HG02840 (cell line): ENCODE results near the gene FAM171A1.
"Not testable (repeated sequence)": the region's sequence is repeated elsewhere in the genome, so short reads cannot be mapped to it uniquely, and the experiment has no call there.

Experiments
- ATAC-seq: cut with Tn5 transposase; IDR thresholded peaks from one replicate; pipeline ENCODE4 v1.9.1; 2021; ENCODE audit warnings: mild to moderate bottlenecking, moderate library complexity, moderate number of reproducible peaks; ENCODE audit not compliant: unreplicated experiment, low FRiP score

The FAM171A1 gene

GRCh38 chr10:15321431-15322341 lies 49.4 kb downstream of the FAM171A1 start:
- ATAC-seq: no peak

- ATAC-seq: no peak
Observed at GRCh38 chr10:15320522-15321203, 50.4 kb downstream of the FAM171A1 start.

GRCh38 chr10:15320118-15320517 lies 51.0 kb downstream of the FAM171A1 start:
- no peak for ATAC-seq

DNA sequence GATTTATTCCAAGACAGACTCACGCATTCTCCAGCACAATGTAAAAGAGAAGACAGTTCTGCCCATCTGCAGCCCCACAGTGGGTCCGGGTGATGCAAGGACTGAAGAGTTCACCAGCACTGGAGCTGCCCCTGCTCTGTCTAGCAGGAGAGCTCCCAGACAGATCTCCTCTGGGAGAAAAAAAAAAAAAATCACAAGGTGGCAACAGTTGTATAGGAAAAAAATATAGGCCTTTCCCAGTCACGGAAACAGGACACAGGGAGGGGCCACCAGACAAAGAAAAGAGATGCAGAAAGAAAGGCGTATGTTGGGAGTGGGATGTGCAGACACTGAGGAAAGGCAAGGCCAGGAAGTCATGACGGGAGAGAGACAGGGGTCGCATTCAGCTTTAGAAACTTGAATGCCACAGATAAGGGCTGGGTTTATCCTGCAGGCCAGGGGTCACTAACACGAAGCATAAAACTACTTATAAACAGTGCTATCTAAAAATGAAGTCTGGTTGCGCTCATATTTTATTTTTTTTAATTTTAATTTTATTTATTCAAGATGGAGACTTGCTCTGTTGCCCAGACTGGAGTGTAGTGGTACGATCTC lies 54.1 kb downstream of the FAM171A1 start:
- ATAC-seq: no peak

DNA sequence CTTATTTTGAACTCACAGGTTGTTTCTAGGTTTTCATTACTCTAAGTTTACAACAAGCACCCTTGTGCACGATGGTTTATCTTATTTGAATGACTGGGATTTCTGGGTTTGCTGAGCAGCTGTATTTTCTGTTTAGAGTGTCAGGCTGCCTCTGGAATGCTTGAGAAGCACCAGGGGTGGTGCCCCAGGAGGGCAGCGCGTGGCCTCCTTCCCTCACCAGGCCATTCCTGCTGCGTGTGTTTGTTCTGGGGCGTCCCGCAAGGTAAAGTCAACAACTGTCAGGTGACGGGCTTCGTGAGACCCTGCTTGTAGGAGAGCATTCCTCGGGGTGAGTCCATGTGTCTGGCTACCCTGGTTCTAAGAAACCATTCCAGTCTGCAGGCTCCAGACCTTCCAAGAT lies 54.9 kb downstream of the FAM171A1 start:
- ATAC-seq: no peak

GRCh38 chr10:15315286-15315685 lies 55.8 kb downstream of the FAM171A1 start:
- no peak for ATAC-seq

DNA sequence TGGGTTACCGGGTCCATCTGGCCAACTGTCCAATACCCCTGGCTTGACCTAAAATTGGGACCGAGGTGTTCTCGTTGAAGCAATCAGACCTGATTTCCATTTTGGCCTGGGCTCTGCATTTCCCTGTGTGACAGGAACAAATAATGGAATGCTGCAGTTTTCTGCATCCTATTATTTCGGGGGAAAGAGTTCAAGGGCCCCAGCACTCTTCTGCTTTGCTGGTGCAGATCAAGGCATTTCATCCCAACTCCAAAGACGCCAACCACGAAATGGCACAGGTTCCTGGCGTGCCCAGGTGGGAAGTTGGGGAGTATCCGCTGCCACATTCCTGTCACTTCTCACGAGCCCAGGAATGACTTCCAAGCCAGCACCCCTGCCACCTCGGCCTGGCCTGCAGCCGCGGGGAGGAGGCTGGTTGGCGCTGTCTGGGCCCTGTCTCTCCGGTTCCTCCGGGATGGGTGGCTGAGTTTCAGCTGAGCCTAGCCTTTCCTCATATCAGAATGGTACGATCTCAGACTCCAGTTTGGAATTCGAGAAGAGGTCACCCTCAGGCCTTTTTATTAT lies 56.5 kb downstream of the FAM171A1 start:
- ATAC-seq: no peak

- ATAC-seq: no peak
Observed at GRCh38 chr10:15313843-15314242, 57.2 kb downstream of the FAM171A1 start.

DNA sequence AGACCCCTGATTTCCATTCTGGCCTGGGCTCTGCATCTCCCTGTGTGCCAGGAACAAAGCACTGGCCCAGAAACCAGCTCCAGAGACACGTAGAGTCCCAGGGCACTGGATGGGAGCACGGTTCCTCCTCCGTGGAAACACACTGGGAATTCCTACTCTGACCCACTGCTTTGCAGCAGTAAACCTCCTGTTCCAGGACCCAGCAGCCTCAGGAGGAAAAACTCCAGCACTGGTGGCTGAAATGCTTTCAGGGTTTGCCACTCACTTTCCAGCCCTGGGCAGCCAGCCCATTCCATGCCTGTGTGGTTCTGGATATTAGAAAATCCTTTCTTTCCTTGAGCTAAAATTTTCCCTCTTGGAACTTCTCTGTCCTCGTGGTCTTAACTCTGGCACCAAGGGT lies 58.0 kb downstream of the FAM171A1 start:
- no peak for ATAC-seq

- ATAC-seq: no peak
Observed at GRCh38 chr10:15311569-15312280, 59.4 kb downstream of the FAM171A1 start.

- no peak for ATAC-seq
Observed at GRCh38 chr10:15310776-15311568, 60.1 kb downstream of the FAM171A1 start.

DNA sequence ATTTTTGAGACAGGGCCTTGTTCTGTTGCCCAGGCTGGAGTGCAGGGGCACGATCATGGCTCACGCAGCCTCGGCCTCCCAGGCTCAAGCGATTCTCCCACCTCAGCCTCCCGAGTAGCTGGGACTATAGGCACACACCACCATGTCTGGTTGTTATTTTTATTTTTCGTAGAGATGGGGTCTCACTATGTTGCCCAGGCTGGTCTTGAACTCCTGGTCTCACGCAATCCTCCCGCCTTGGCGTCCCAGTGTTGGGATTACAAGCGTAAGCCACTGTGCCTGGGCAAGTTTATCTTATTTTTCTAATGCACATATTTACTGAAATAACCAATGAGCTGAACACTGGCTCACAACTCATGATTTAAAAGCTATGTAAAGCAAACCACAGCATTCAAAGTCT lies 61.9 kb downstream of the FAM171A1 start:
- ATAC-seq: no peak

- no peak for ATAC-seq
Observed at GRCh38 chr10:15306735-15307280, 64.3 kb downstream of the FAM171A1 start.

- ATAC-seq: no peak
Observed at GRCh38 chr10:15305634-15306033, 65.5 kb downstream of the FAM171A1 start.

DNA sequence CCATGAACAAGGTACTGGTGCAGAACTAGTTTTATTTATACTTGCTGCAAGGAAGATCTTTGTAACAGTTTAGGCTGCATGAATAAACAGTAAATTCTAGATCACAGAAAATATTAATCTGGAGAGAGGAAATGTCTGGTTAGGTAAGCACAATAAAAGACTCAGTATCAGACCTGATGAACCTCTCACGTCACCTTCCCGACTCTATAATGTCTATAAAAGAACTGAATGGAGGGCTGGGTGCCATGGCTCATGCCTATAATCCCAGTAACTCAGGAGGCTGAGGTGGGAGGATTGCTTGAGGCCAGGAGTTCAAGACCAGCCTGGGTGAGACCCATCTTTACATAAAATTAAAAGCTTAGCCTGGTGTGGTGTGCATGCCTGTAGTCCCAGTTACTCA lies 65.9 kb downstream of the FAM171A1 start:
- no peak for ATAC-seq

- ATAC-seq: not testable (repeated sequence)
Observed at GRCh38 chr10:15302188-15302956, 68.7 kb downstream of the FAM171A1 start.

GRCh38 chr10:15300697-15301096 lies 70.4 kb downstream of the FAM171A1 start:
- no peak for ATAC-seq

GRCh38 chr10:15300145-15300544 lies 70.9 kb downstream of the FAM171A1 start:
- ATAC-seq: no peak

- no peak for ATAC-seq
Observed at GRCh38 chr10:15296701-15297100, 74.4 kb downstream of the FAM171A1 start.
